ENCODE measurements around the gene FBXO31. TPM values are rescaled to one million over a fixed set of nuclear protein-coding genes. Genes with fewer than 3 reads are reported as not detected.
A peak's percentile ranks its signal among the peaks of the same experiment; 100 is the strongest.

The FBXO31 gene
- total RNA-seq, 1 experiment from 2014 or later, result 11.9 TPM

- no peak for DNase-seq
- no peaks in the 10 kb centered on the region for H3K36me3 ChIP-seq
Observed at GRCh38 chr16:87329436-87330256, 53.9 kb downstream of the FBXO31 start.

GRCh38 chr16:87328846-87329245 lies 54.7 kb downstream of the FBXO31 start:
- no peak for DNase-seq
- Histone ChIP-seq H3K4me3 (no peak overlapping the region), H3K27me3 (no peaks in the 10 kb centered on the region), H3K4me1 (no peaks in the 10 kb centered on the region), H3K9me3 (replicated peaks) (no peaks in the 10 kb centered on the region), H3K27ac (no peak overlapping the region), H3K36me3 (no peaks in the 10 kb centered on the region)

More at GRCh38 chr16:87329436-87330256, 53.9 kb downstream of the FBXO31 start:
- Histone ChIP-seq H3K4me3 (no peak overlapping the region), H3K4me1 (no peaks in the 10 kb centered on the region), H3K27ac (no peak overlapping the region), H3K27me3 (no peaks in the 10 kb centered on the region), H3K9me3 (replicated peaks) (no peaks in the 10 kb centered on the region)

GRCh38 chr16:87327798-87328495 lies 55.6 kb downstream of the FBXO31 start:
- DNase-seq, result no peak
- Histone ChIP-seq H3K27me3 (no peaks in the 10 kb centered on the region), H3K4me3 (no peak overlapping the region)

GRCh38 chr16:87326151-87326571 lies 57.4 kb downstream of the FBXO31 start:
- H3K27ac ChIP-seq, result no peak overlapping the region
- H3K27me3 ChIP-seq, result no peaks in the 10 kb centered on the region
- H3K4me3 ChIP-seq, result no peak overlapping the region
- H3K4me1 ChIP-seq, result no peaks in the 10 kb centered on the region
- no peaks in the 10 kb centered on the region for H3K36me3 ChIP-seq
- no peaks in the 10 kb centered on the region for H3K9me3 ChIP-seq (replicated peaks)
- DNase-seq, result no peak

More at GRCh38 chr16:87327798-87328495, 55.6 kb downstream of the FBXO31 start:
- Histone ChIP-seq H3K36me3 (no peaks in the 10 kb centered on the region), H3K27ac (no peak overlapping the region), H3K4me1 (no peaks in the 10 kb centered on the region), H3K9me3 (replicated peaks) (no peaks in the 10 kb centered on the region)

GRCh38 chr16:87325423-87325858 lies 58.1 kb downstream of the FBXO31 start:
- H3K4me3 ChIP-seq, result no peak overlapping the region
- no peaks in the 10 kb centered on the region for H3K36me3 ChIP-seq
- no peaks in the 10 kb centered on the region for H3K9me3 ChIP-seq (replicated peaks)
- H3K27me3 ChIP-seq, result no peaks in the 10 kb centered on the region
- no peak overlapping the region for H3K27ac ChIP-seq
- DNase-seq, result no peak
- no peaks in the 10 kb centered on the region for H3K4me1 ChIP-seq

- Histone ChIP-seq H3K27ac (no peak overlapping the region), H3K4me1 (no peaks in the 10 kb centered on the region), H3K4me3 (no peak overlapping the region), H3K9me3 (replicated peaks) (no peaks in the 10 kb centered on the region), H3K27me3 (no peaks in the 10 kb centered on the region), H3K36me3 (no peaks in the 10 kb centered on the region)
- peak; percentile 36 to 37 for DNase-seq
Observed at GRCh38 chr16:87324411-87325275, 58.9 kb downstream of the FBXO31 start.

- H3K4me3 ChIP-seq, result no peak overlapping the region
- no peaks in the 10 kb centered on the region for H3K4me1 ChIP-seq
- H3K27me3 ChIP-seq, result no peaks in the 10 kb centered on the region
- H3K27ac ChIP-seq, result no peak overlapping the region
- no peaks in the 10 kb centered on the region for H3K36me3 ChIP-seq
- no peak for DNase-seq
- H3K9me3 ChIP-seq (replicated peaks), result no peaks in the 10 kb centered on the region
Observed at GRCh38 chr16:87323727-87324410, 59.7 kb downstream of the FBXO31 start.

GRCh38 chr16:87322833-87323726 lies 60.5 kb downstream of the FBXO31 start:
- no peak overlapping the region for H3K4me3 ChIP-seq
- no peak overlapping the region for H3K27ac ChIP-seq
- no peaks in the 10 kb centered on the region for H3K27me3 ChIP-seq
- no peaks in the 10 kb centered on the region for H3K36me3 ChIP-seq
- H3K4me1 ChIP-seq, result peaks cover 2% of the 10 kb centered on the region; the same call in 1 of the 2 replicates
- H3K9me3 ChIP-seq (replicated peaks), result no peaks in the 10 kb centered on the region
- DNase-seq, result no peak

- H3K27ac ChIP-seq, result no peak overlapping the region
- no peaks in the 10 kb centered on the region for H3K9me3 ChIP-seq (replicated peaks)
- no peaks in the 10 kb centered on the region for H3K27me3 ChIP-seq
- peaks cover 2% of the 10 kb centered on the region; the same call in 1 of the 2 replicates for H3K4me1 ChIP-seq
- DNase-seq, result no peak
- no peaks in the 10 kb centered on the region for H3K36me3 ChIP-seq
- no peak overlapping the region for H3K4me3 ChIP-seq
Observed at GRCh38 chr16:87322360-87322759, 61.2 kb downstream of the FBXO31 start.

GRCh38 chr16:87321336-87322107 lies 62.1 kb downstream of the FBXO31 start:
- DNase-seq, result no peak
- Histone ChIP-seq H3K4me1 (peaks cover 2% of the 10 kb centered on the region; the same call in 1 of the 2 replicates), H3K4me3 (no peak overlapping the region), H3K27ac (no peak overlapping the region), H3K9me3 (replicated peaks) (no peaks in the 10 kb centered on the region), H3K36me3 (no peaks in the 10 kb centered on the region), H3K27me3 (no peaks in the 10 kb centered on the region)

GRCh38 chr16:87320510-87321227 lies 62.9 kb downstream of the FBXO31 start:
- Histone ChIP-seq H3K9me3 (replicated peaks) (no peaks in the 10 kb centered on the region), H3K27me3 (no peaks in the 10 kb centered on the region), H3K4me1 (peaks cover 2% of the 10 kb centered on the region; the same call in 1 of the 2 replicates), H3K36me3 (no peaks in the 10 kb centered on the region), H3K4me3 (no peak overlapping the region), H3K27ac (no peak overlapping the region)
- no peak for DNase-seq

- Histone ChIP-seq H3K27me3 (no peaks in the 10 kb centered on the region), H3K27ac (no peak overlapping the region), H3K4me1 (peaks cover 2% of the 10 kb centered on the region; the same call in 1 of the 2 replicates), H3K4me3 (no peak overlapping the region), H3K36me3 (no peaks in the 10 kb centered on the region), H3K9me3 (replicated peaks) (no peaks in the 10 kb centered on the region)
- DNase-seq, result no peak
Observed at GRCh38 chr16:87319997-87320491, 63.5 kb downstream of the FBXO31 start.
